ENCODE data around the gene HLA-E.

GRCh38 chr6:30510419-30511168, 21.3 kb downstream of the HLA-E start:
- TF ChIP-seq POLR2A (IDR thresholded peaks at IDR 0.05) (no peak), CTCF (IDR thresholded peaks at IDR 0.05) (no peak)

Measured in vagina (tissue), 2 donors.